H1 (cell line): ENCODE results near the gene TSPEAR. TPM values are rescaled to one million over a fixed set of nuclear protein-coding genes. Genes with fewer than 3 reads are reported as not detected.

Experiments used
- CTCF ChIA-PET: fragments of 300-600 bp; sonication (Branson Sonifier 250); formaldehyde crosslinking; loops from one replicate; lab custom pipeline; 2021; ENCODE audit not compliant: partially characterized antibody; lab: Charles Lee
- POLR2A ChIA-PET: fragments of 300-600 bp; sonication (Branson Sonifier 250); formaldehyde crosslinking; loops from one replicate; lab custom pipeline; 2021; ENCODE audit warnings: inconsistent platforms; ENCODE audit not compliant: partially characterized antibody; lab: Charles Lee
- DNase-seq, 2 experiments: peaks; one replicate each; pipeline versions ENCODE4 v3.0.0 to v3.0.0-alpha.2; 2010 to 2022; ENCODE audit warnings: low spot score in 2 of 2, low read depth in 1 of 2, mixed read lengths in 1 of 2
- FAIRE-seq: peaks from 2 replicates; lab custom pipeline; 2011; peaks lifted over from hg19 to GRCh38; lab: Jason Lieb, UNC
- H2AFZ ChIP-seq: 2 replicates; pipeline ENCODE4 v1.8.1; 2012; ENCODE audit warnings: low read length, inconsistent platforms
- H2AK5ac ChIP-seq: 2 replicates; pipeline ENCODE4 v1.6.1; 2013; ENCODE audit warnings: low read depth, low read length
- H2BK120ac ChIP-seq: replicated peaks from 2 replicates; pipeline ENCODE3; 2013; ENCODE audit warnings: low read depth, low read length, inconsistent platforms
- H2BK12ac ChIP-seq: 2 replicates; pipeline ENCODE4 v1.6.1; 2013; ENCODE audit warnings: low read depth, low read length
- H2BK15ac ChIP-seq: 2 replicates; pipeline ENCODE4 v1.6.1; 2013; ENCODE audit warnings: low read length
- H2BK20ac ChIP-seq: 2 replicates; pipeline ENCODE4 v1.6.1; 2013; ENCODE audit warnings: low read length
- H2BK5ac ChIP-seq: 2 replicates; pipeline ENCODE4 v1.6.1; 2013; ENCODE audit warnings: low read depth, low read length
- H3K14ac ChIP-seq: 2 replicates; pipeline ENCODE4 v1.6.1; 2013; ENCODE audit warnings: inconsistent platforms; ENCODE audit not compliant: insufficient read length
- H3K18ac ChIP-seq: 2 replicates; pipeline ENCODE4 v1.6.1; 2013; ENCODE audit warnings: low read length; ENCODE audit errors: extremely low read depth
- H3K23ac ChIP-seq: 2 replicates; pipeline ENCODE4 v1.6.1; 2013; ENCODE audit warnings: inconsistent platforms; ENCODE audit not compliant: insufficient read length
- H3K23me2 ChIP-seq: 2 replicates; pipeline ENCODE4 v1.6.1; 2013; ENCODE audit warnings: low read depth, low read length
- H3K27ac ChIP-seq: 2 replicates; pipeline ENCODE4 v1.6.1; 2011; ENCODE audit warnings: low read depth, low read length, inconsistent platforms
- H3K27me3 ChIP-seq, 4 experiments: replicated peaks in 1 of 4; 1 replicate in 1 of 4; 2 replicates in 3 of 4; pipeline versions ENCODE4 v1.6.1 to v1.8.1; 2011 to 2013; ENCODE audit warnings: low read length in 3 of 4, mild to moderate bottlenecking in 3 of 4, inconsistent platforms in 2 of 4, mixed read lengths in 2 of 4, moderate library complexity in 1 of 4; ENCODE audit not compliant: control insufficient read depth in 3 of 4, insufficient read depth in 3 of 4; ENCODE audit errors: extremely low read depth in 1 of 4
- H3K36me3 ChIP-seq, 4 experiments: 2 replicates each; pipeline versions ENCODE4 v1.6.1 to v1.8.1; 2011 to 2013; ENCODE audit warnings: mild to moderate bottlenecking in 4 of 4, low read length in 3 of 4, moderate library complexity in 2 of 4, control low read depth in 1 of 4, inconsistent platforms in 1 of 4; ENCODE audit not compliant: insufficient read depth in 4 of 4, control insufficient read depth in 2 of 4
- H3K4ac ChIP-seq: replicated peaks from 2 replicates; pipeline ENCODE3; 2013; ENCODE audit warnings: low read length, low read depth, mixed read lengths, inconsistent platforms; ENCODE audit not compliant: insufficient read length
- H3K4me1 ChIP-seq, 4 experiments: replicated peaks in 1 of 4; 1 replicate in 1 of 4; 2 replicates in 3 of 4; pipeline versions ENCODE4 v1.6.1 to v1.8.1; 2011 to 2013; ENCODE audit warnings: low read length in 3 of 4, inconsistent platforms in 2 of 4, mixed read lengths in 1 of 4; ENCODE audit not compliant: insufficient read depth in 4 of 4, control insufficient read depth in 3 of 4
- H3K4me2 ChIP-seq, 2 experiments: 2 replicates each; pipeline versions ENCODE4 v1.6.1 to v1.8.1; 2011 to 2013; ENCODE audit warnings: low read depth in 2 of 2, low read length in 2 of 2, control low read depth in 1 of 2, inconsistent platforms in 1 of 2, mild to moderate bottlenecking in 1 of 2; ENCODE audit not compliant: insufficient read depth in 1 of 2
- H3K4me3 ChIP-seq, 4 experiments: fragments of 200-600, 300-600 bp in 1 of 4; sonication (generic), shearing (Covaris generic), sonication (Bioruptor Twin) in 1 of 4; 2 replicates each; pipeline versions ENCODE4 v1.5.1 to v1.8.1; 2011 to 2016; ENCODE audit warnings: low read length in 4 of 4, low read depth in 3 of 4, control low read depth in 2 of 4, inconsistent platforms in 2 of 4, mild to moderate bottlenecking in 2 of 4, mixed read lengths in 1 of 4, moderate library complexity in 1 of 4; ENCODE audit not compliant: insufficient read depth in 2 of 4; ENCODE audit errors: extremely low read depth in 1 of 4
- H3K56ac ChIP-seq: replicated peaks from 2 replicates; pipeline ENCODE3; 2013; ENCODE audit warnings: low read depth, mild to moderate bottlenecking, mixed read lengths, low read length, inconsistent platforms; ENCODE audit not compliant: insufficient read length
- H3K79me1 ChIP-seq: 2 replicates; pipeline ENCODE4 v1.6.1; 2013; ENCODE audit warnings: low read depth, low read length, control low read depth
- H3K79me2 ChIP-seq, 2 experiments: 2 replicates each; pipeline versions ENCODE4 v1.6.1 to v1.8.1; 2012 to 2013; ENCODE audit warnings: low read length in 2 of 2, mild to moderate bottlenecking in 2 of 2, inconsistent platforms in 1 of 2; ENCODE audit not compliant: insufficient read depth in 2 of 2, control insufficient read depth in 1 of 2
- H3K9ac ChIP-seq, 4 experiments: replicated peaks in 1 of 4; 1 replicate in 1 of 4; 2 replicates in 3 of 4; pipeline versions ENCODE4 v1.6.1 to v1.8.1; 2011 to 2013; ENCODE audit warnings: low read depth in 3 of 4, low read length in 3 of 4, control low read depth in 2 of 4, mild to moderate bottlenecking in 2 of 4, moderate library complexity in 2 of 4, inconsistent platforms in 1 of 4; ENCODE audit errors: extremely low read depth in 1 of 4
- H3K9me3 ChIP-seq, 2 experiments: 2 replicates each; pipeline versions ENCODE4 v1.6.1 to v1.8.1; 2012 to 2013; ENCODE audit warnings: mild to moderate bottlenecking in 2 of 2, moderate library complexity in 2 of 2, control low read depth in 1 of 2, inconsistent platforms in 1 of 2, low read depth in 1 of 2, low read length in 1 of 2, mixed read lengths in 1 of 2; ENCODE audit not compliant: insufficient read depth in 2 of 2
- H4K20me1 ChIP-seq, 2 experiments: replicated peaks in 1 of 2; 2 replicates each; pipeline versions ENCODE3 to v1.8.1; 2011 to 2013; ENCODE audit warnings: inconsistent platforms in 2 of 2, low read length in 2 of 2, mild to moderate bottlenecking in 1 of 2; ENCODE audit not compliant: insufficient read depth in 2 of 2, control insufficient read depth in 1 of 2
- H4K5ac ChIP-seq: 2 replicates; pipeline ENCODE4 v1.6.1; 2013; ENCODE audit warnings: low read length, low read depth, mixed read lengths, inconsistent platforms; ENCODE audit not compliant: insufficient read length
- H4K8ac ChIP-seq: 2 replicates; pipeline ENCODE4 v1.8.0; 2013; ENCODE audit warnings: mild to moderate bottlenecking, moderate library complexity, low read length, inconsistent platforms; ENCODE audit not compliant: insufficient read depth; ENCODE audit errors: extremely low read depth
- H4K91ac ChIP-seq: replicated peaks from 2 replicates; pipeline ENCODE3; 2013; ENCODE audit warnings: low read length, mixed read lengths, inconsistent platforms; ENCODE audit not compliant: insufficient read length
- ASH2L ChIP-seq: fragments of 200-600, 300-600 bp; sonication (generic); IDR thresholded peaks from one replicate; pipeline ENCODE4 v1.7.1; 2017; ENCODE audit warnings: low read length
- CBX5 ChIP-seq: fragments of 300-800, 300-1000 bp; sonication (generic); IDR thresholded peaks from 2 replicates; pipeline ENCODE4 v1.7.1; 2016; ENCODE audit warnings: antibody characterized with exemption, low read length, low read depth
- SUZ12 ChIP-seq: fragments of 200-600 bp; sonication (generic); IDR thresholded peaks from 2 replicates; pipeline ENCODE4 v1.6.1; 2012; ENCODE audit warnings: mild to moderate bottlenecking, inconsistent platforms, low read length, moderate library complexity, mixed read lengths
- WGBS, 2 experiments: shearing (Covaris generic) in 1 of 2; methylation state at CpG; one replicate each; pipeline versions ENCODE4 v1.1.6 to v1.1.7; 2013 to 2015; ENCODE audit warnings: low lambda C conversion rate in 2 of 2, mixed read lengths in 2 of 2, inconsistent platforms in 1 of 2, low coverage in 1 of 2, missing lambda C conversion rate in 1 of 2; ENCODE audit not compliant: insufficient replicate concordance in 2 of 2, insufficient coverage in 1 of 2, insufficient read length in 1 of 2; ENCODE audit errors: extremely low coverage in 1 of 2, missing lambda C conversion rate in 1 of 2; 5-methylcytosine and 5-hydroxymethylcytosine counted together
- polyA plus RNA-seq, 7 experiments: library from polyadenylated mRNA; depleted of rRNA in 3 of 7; stranded (reverse) in 5 of 7; unstranded in 2 of 7; fragments of >200 nt in 5 of 7; fragments of 200-250 nt in 2 of 7; gene quantifications; 1 replicate in 5 of 7; 2 replicates in 1 of 7; 4 replicates in 1 of 7; pipeline versions ENCODE4 v1.2.1 to v1.2.3, GENCODE V29; 2011 to 2013; ENCODE audit warnings: missing spikeins in 2 of 7, mixed read lengths in 2 of 7
- total RNA-seq: library from RNA; stranded (reverse); fragmentation: NEBNext Ultra II Directional; extraction: Animal tissue kit (Norgen Biotek cat#: 25700); gene quantifications from 2 replicates; pipeline ENCODE4 v1.2.1, GENCODE V29; 2021
- TF ChIP-seq, protein P1 (sequence below): IDR thresholded peaks from 2 replicates; pipeline ENCODE4 v1.6.1; 2012; ENCODE audit warnings: inconsistent platforms

TSPEAR gene
- total and polyA plus RNA-seq, 2 of the 8 experiments (the other 6 are each of a cell fraction or from before 2014, with no cell fraction given): 0.58 to 0.89 TPM

DNA sequence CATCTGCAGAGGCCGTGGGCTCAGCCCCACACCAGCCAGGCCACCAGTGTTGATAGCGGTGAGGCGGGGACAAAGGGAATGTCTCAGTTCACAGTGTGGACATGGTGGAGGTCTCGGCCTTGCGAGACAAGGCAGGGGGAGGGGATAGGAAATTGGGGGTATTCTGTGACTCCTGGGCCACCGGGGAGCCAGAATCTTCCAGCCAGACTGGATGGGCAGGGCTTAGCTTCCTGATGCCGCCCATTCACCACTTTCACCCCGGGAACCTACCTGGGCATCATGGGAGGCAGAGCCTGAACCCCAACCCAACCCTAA is 251.0 kb downstream of the TSPEAR start:
- 91% methylated on average over 8 of the region's 8 CpGs; no CpG with 5 or more reads in 1 of the 2 experiments for WGBS, 2 experiments
- Histone ChIP-seq H2BK120ac (no peak overlapping the region), H2BK15ac (no peak overlapping the region), H4K91ac (no peak overlapping the region), H3K4me1 (peaks cover 0 to 3% (median 2%) of the 10 kb centered on the region in 4 experiments; a peak in 2 of 7 replicates), H2AFZ (no peak overlapping the region), H3K79me2 (no peaks in the 10 kb centered on the region), H3K9ac (no peak overlapping the region), H2BK5ac (no peak overlapping the region), H4K20me1 (peaks cover 0 to 6% of the 10 kb centered on the region in 2 experiments), H3K18ac (no peak overlapping the region), H3K27ac (no peak overlapping the region), H3K4me3 (no peak overlapping the region), H3K56ac (no peak overlapping the region), H3K14ac (no peak overlapping the region), H3K9me3 (no peaks in the 10 kb centered on the region), H3K27me3 (peaks cover 0 to 11% (median 4%) of the 10 kb centered on the region in 4 experiments; a peak in 4 of 7 replicates), H3K4me2 (no peak overlapping the region), H4K5ac (no peak overlapping the region), H3K23me2 (peaks cover 3% of the 10 kb centered on the region; the same call in 1 of the 2 replicates), H2AK5ac (no peak overlapping the region), H3K4ac (no peak overlapping the region), H3K23ac (no peak overlapping the region), H4K8ac (no peak overlapping the region), H2BK12ac (no peak overlapping the region), H3K36me3 (no peaks in the 10 kb centered on the region), H2BK20ac (no peak overlapping the region), H3K79me1 (no peaks in the 10 kb centered on the region)
- POLR2A ChIA-PET: no interaction called here
- CTCF ChIA-PET: interaction anchor here (1.1 kb wide), 1 partner anchor 20 kb away, joined by 3 read pairs; no protein-coding TSS in a partner anchor
- no peak for FAIRE-seq
- DNase-seq: no peak
- TF ChIP-seq, protein P1, sequence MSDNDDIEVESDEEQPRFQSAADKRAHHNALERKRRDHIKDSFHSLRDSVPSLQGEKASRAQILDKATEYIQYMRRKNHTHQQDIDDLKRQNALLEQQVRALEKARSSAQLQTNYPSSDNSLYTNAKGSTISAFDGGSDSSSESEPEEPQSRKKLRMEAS: no peak
- TF ChIP-seq CBX5: no peak
- TF ChIP-seq SUZ12: no peak
- TF ChIP-seq ASH2L: no peak
